ENCODE results near the gene TMEM101. TPM values are rescaled to one million over a fixed set of nuclear protein-coding genes. Genes with fewer than 3 reads are reported as not detected.
"Not testable (repeated sequence)": the region's sequence is repeated elsewhere in the genome, so short reads cannot be mapped to it uniquely, and the experiment has no call there.

The TMEM101 gene
- total RNA-seq (2014; rRNA removed; shearing (Covaris generic)) = 77.4 and 78.7 TPM in 2 replicates

- H3K4me3 ChIP-seq = peak within 1 kb of the TSS; percentile 64
- no peaks in the 10 kb centered on the region for H3K9me3 ChIP-seq (replicated peaks)
- H3K36me3 ChIP-seq = peaks cover 21% of the 10 kb centered on the region; the same call in 1 of the 2 replicates
- H3K27ac ChIP-seq = peak within 1 kb of the TSS; percentile 43
- H3K27me3 ChIP-seq (replicated peaks) = no peaks in the 10 kb centered on the region
- peak; percentile 88 to 97 for DNase-seq (ENCODE audit: low read depth in 1 of 2, low spot score in 2 of 2)
- H3K4me1 ChIP-seq (replicated peaks) = peaks cover 45% of the 10 kb centered on the region
These were observed at the start of gene TMEM101 for GRCh38 chr17:44014437-44015172. TMEM101 (minus strand) TSS chr17:44014963; CDS start chr17:44014952, 11 bp downstream.

GRCh38 chr17:44063704-44064639 lies 49.2 kb upstream of the TMEM101 start:
- Histone ChIP-seq H3K36me3 (peaks cover 62% of the 10 kb centered on the region), H3K9me3 (replicated peaks) (no peaks in the 10 kb centered on the region), H3K4me1 (replicated peaks) (peaks cover 11% of the 10 kb centered on the region), H3K27me3 (replicated peaks) (no peaks in the 10 kb centered on the region), H3K4me3 (no peak overlapping the region), H3K27ac (no peak overlapping the region)
- DNase-seq (ENCODE audit: low read depth in 1 of 2, low spot score in 2 of 2) = no peak

GRCh38 chr17:44062871-44063270 lies 48.1 kb upstream of the TMEM101 start:
- Histone ChIP-seq H3K9me3 (replicated peaks) (no peaks in the 10 kb centered on the region), H3K27me3 (replicated peaks) (no peaks in the 10 kb centered on the region), H3K4me3 (no peak overlapping the region), H3K27ac (no peak overlapping the region), H3K4me1 (replicated peaks) (peaks cover 11% of the 10 kb centered on the region), H3K36me3 (peaks cover 71% of the 10 kb centered on the region)
- no peak for DNase-seq (ENCODE audit: low read depth in 1 of 2, low spot score in 2 of 2)

- H3K27ac ChIP-seq = no peak overlapping the region
- no peaks in the 10 kb centered on the region for H3K9me3 ChIP-seq (replicated peaks)
- no peak for DNase-seq (ENCODE audit: low read depth in 1 of 2, low spot score in 2 of 2)
- no peaks in the 10 kb centered on the region for H3K27me3 ChIP-seq (replicated peaks)
- peaks cover 85% of the 10 kb centered on the region for H3K36me3 ChIP-seq
- no peak overlapping the region for H3K4me3 ChIP-seq
- H3K4me1 ChIP-seq (replicated peaks) = peaks cover 4% of the 10 kb centered on the region; the same call in 1 of the 2 replicates
These were observed 46.7 kb upstream of the TMEM101 start for GRCh38 chr17:44061446-44061845.

- H3K36me3 ChIP-seq = peaks cover 95% of the 10 kb centered on the region
- H3K9me3 ChIP-seq (replicated peaks) = no peaks in the 10 kb centered on the region
- H3K4me1 ChIP-seq (replicated peaks) = no peaks in the 10 kb centered on the region
- no peaks in the 10 kb centered on the region for H3K27me3 ChIP-seq (replicated peaks)
- no peak overlapping the region for H3K4me3 ChIP-seq
- DNase-seq (ENCODE audit: low read depth in 1 of 2, low spot score in 2 of 2) = no peak
- H3K27ac ChIP-seq = no peak overlapping the region
These were observed 44.5 kb upstream of the TMEM101 start for GRCh38 chr17:44059101-44059892.

GRCh38 chr17:44053125-44053872 lies 38.5 kb upstream of the TMEM101 start:
- Histone ChIP-seq H3K27ac (no peak overlapping the region), H3K4me3 (no peak overlapping the region), H3K9me3 (replicated peaks) (no peaks in the 10 kb centered on the region), H3K4me1 (replicated peaks) (no peaks in the 10 kb centered on the region), H3K27me3 (replicated peaks) (no peaks in the 10 kb centered on the region; the same call in 1 of the 2 replicates), H3K36me3 (peaks cover 94% of the 10 kb centered on the region)
- no peak for DNase-seq (ENCODE audit: low read depth in 1 of 2, low spot score in 2 of 2)

GRCh38 chr17:44049294-44050060 lies 34.7 kb upstream of the TMEM101 start:
- Histone ChIP-seq H3K4me3 (no peak overlapping the region), H3K36me3 (peaks cover 92% of the 10 kb centered on the region), H3K9me3 (replicated peaks) (no peaks in the 10 kb centered on the region), H3K27ac (no peak overlapping the region), H3K4me1 (replicated peaks) (peaks cover 5% of the 10 kb centered on the region), H3K27me3 (replicated peaks) (no peaks in the 10 kb centered on the region; the same call in 1 of the 2 replicates)
- DNase-seq (ENCODE audit: low read depth in 1 of 2, low spot score in 2 of 2) = no peak

GRCh38 chr17:44046893-44047292 lies 32.1 kb upstream of the TMEM101 start:
- H3K27me3 ChIP-seq (replicated peaks); H3K9me3 ChIP-seq (replicated peaks); H3K4me3 ChIP-seq; H3K27ac ChIP-seq; DNase-seq (ENCODE audit: low read depth in 1 of 2, low spot score in 2 of 2): not testable (repeated sequence)
- H3K36me3 ChIP-seq = peaks cover 86% of the 10 kb centered on the region
- peaks cover 22% of the 10 kb centered on the region for H3K4me1 ChIP-seq (replicated peaks)

GRCh38 chr17:44045486-44045885 lies 30.7 kb upstream of the TMEM101 start:
- Histone ChIP-seq H3K4me1 (replicated peaks) (peaks cover 22% of the 10 kb centered on the region), H3K27me3 (replicated peaks) (no peaks in the 10 kb centered on the region; the same call in 1 of the 2 replicates), H3K9me3 (replicated peaks) (no peaks in the 10 kb centered on the region), H3K36me3 (peaks cover 80% of the 10 kb centered on the region), H3K4me3 (no peak overlapping the region), H3K27ac (no peak overlapping the region)
- no peak for DNase-seq (ENCODE audit: low read depth in 1 of 2, low spot score in 2 of 2)

- Histone ChIP-seq H3K27ac (peak overlapping the region; percentile 24; the same call in 1 of the 2 replicates), H3K27me3 (replicated peaks) (no peaks in the 10 kb centered on the region; the same call in 1 of the 2 replicates), H3K4me3 (no peak overlapping the region), H3K36me3 (peaks cover 77% of the 10 kb centered on the region), H3K4me1 (replicated peaks) (peaks cover 25% of the 10 kb centered on the region), H3K9me3 (replicated peaks) (no peaks in the 10 kb centered on the region)
- peak in 1 of 2 experiments; percentile 32 for DNase-seq (ENCODE audit: low read depth in 1 of 2, low spot score in 2 of 2)
These were observed 29.3 kb upstream of the TMEM101 start for GRCh38 chr17:44044071-44044470.

GRCh38 chr17:44043272-44043696 lies 28.5 kb upstream of the TMEM101 start:
- DNase-seq (ENCODE audit: low read depth in 1 of 2, low spot score in 2 of 2) = peak in 1 of 2 experiments; percentile 27
- Histone ChIP-seq H3K4me3 (no peak overlapping the region), H3K4me1 (replicated peaks) (peaks cover 25% of the 10 kb centered on the region), H3K36me3 (peaks cover 77% of the 10 kb centered on the region), H3K27me3 (replicated peaks) (no peaks in the 10 kb centered on the region), H3K9me3 (replicated peaks) (no peaks in the 10 kb centered on the region), H3K27ac (no peak overlapping the region)
